GDM1 (cell line): ENCODE measurements around the gene NRG2.

ENCODE experiments used
- DNase-seq: peaks from one replicate; lab custom pipeline; 2025; lab: John Stamatoyannopoulos, UW

Gene NRG2

DNA sequence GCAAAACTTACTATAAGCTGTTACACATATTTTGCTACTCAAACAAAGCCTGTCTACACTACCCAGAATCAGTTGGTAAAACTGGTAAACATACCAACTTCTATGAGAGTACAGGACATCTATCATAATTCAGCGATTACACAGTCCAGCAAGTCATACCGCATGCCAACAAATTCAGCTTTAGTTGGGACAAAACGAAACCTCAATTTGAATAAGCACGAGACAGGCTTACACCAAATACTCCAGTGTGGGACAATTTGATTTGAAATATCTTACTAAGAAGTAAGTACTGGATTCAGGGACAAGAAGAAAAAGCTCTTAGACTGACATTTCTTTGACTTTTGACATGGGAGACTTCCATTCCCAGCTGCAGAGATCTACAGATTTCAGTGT, 2.0 kb downstream of the NRG2 start:
- DNase-seq = no peak

DNA sequence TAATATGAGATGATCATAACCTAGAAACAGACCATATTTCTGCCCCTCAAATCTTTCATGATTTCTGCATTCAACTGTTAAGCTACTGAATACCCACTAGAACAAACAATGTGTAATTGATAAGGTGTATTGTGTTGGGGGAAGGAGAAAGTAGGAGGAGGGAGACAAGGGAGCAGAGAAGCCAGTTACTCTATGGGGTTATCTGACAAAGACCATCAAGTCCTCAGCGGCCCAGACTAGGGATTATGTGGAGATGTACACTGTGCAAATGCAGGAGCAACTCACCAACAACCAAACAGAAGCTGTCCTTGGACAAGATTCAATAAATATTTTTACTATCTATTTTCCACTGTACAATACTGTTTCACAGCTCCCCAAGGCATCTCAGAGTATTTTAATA, 2.7 kb downstream of the NRG2 start:
- no peak for DNase-seq

DNA sequence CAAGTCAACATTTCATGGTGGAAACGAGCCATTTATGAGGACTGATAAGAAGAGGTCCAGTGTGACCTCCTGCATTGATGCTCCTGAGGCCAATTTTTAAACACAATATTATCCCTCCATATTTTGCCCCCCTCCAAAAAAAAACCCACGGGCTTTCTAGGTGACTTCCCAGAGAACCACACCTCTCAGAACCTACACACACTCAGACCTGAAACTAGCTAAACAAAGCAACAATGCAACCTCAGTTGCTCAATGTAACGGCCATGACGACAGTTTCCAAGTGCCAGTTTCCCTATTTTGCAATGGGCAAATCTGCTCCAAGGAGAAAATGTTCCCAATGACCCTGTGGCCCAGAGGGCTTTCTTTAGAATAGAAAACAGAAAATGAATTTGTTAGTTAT, 3.5 kb downstream of the NRG2 start:
- DNase-seq = no peak

DNA sequence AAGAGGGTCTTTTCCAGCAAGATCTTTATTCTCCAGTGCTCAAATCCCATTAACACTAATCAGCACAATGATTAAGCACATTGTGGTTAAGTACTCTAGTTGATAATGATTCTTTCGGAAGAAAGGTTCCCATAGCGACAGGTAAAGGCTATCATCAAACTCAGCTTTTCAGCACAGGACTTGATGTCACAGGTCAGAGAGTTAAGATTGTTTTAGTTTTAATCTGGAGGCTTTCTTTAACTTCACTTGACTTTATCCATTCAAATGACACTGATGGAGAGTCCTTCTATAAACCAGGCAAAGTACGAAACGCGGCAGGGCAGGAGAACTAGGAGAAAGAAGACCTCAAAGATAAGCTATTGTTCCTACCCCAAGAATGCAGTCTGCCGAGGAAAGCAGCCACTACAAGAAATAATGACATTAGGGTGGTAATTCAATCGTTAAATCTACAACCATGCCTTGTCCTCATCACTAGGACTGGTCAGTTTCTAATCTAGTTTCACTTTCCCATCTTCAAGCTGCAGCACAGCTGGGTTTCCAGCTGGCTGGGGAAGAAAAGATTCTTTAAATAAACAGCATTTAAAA, 4.6 kb downstream of the NRG2 start:
- no peak for DNase-seq

DNA sequence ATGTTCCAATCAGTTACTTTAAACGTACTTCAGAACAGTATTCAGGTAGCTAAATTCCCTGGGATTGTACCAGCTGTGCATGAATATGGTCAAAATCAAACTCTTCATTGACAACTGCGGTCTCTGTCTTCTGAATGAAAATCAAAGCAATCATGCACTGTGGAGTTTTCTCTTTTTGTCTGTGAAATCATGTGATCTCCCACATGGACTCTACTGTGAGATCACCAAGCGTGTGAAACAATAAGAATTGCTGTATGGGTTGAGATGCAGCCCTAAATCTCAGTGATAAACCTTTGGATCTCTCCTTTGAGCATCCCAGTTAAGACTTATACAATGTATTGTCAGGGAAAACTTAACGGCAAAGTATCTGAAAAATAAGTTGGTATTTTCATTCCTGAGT, 6.1 kb downstream of the NRG2 start:
- no peak for DNase-seq

DNA sequence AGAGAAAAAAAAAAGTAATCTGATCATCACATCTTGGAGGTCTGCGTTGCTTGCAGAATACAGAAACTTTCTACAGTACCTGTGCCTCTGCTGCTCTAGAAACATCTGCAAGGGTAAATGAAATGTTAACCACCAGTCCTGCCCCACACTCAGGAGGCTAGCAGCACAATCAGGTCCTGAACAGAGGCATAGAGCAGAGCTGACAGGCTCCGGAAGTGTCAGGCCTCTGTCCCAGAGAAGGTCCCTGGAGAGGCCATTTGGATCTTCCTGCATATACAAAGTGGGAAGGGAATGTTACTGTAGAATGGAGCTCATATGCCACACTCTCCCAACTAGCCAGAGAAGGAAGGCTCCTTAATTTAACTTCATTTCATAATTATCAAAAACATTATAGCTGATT, 7.2 kb downstream of the NRG2 start:
- DNase-seq = no peak

DNA sequence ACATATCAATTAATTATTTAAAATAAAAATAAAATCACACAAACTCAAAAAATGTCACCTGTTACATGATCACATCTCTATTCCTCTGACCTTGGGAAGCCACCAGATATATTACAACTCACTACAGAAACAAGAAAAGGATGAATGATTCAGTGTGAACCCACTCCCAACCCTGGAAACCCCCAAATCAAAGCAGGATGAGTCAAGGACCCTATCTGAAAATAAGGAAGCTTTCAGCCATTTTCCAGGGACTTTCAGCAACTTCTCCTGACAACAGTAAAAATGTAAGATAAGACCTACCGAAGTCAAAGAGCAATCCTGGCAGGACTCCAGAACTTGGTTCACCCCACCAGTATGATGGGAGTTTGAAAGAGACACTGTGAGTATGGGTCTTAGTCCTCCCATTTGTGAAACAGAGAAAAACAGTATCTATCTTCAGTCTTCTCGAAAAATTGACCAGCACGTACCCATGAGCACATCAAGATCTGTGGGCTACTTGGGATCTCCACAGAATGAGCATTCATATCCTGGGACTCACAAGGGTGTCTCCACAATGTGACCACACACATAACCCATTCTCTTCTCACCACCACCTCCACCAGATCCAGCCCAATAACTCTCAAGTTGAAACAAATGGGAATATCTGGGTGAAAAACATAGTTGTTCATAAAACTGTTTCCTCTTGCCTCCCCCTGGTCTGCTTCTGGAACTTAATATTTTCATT, 9.9 kb downstream of the NRG2 start:
- DNase-seq = no peak

DNA sequence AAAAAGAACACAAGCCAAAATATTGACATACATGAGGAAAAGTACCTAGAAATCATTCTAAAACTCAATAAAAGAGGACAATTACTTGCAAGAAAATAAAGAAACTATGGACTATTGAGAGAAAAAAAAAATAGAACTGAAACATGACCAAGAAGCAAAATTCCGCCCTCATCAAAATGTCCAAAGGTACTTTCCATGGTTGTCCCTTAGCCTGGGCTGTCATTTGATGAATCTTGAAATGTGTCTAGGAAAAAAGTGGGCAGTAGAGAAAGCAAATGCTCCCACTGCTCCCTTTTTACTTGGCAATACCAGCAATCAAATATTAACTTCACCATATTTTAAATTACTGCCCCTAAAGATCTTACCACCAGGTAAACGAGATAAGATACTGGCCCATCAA, 10.8 kb downstream of the NRG2 start:
- DNase-seq = no peak

DNA sequence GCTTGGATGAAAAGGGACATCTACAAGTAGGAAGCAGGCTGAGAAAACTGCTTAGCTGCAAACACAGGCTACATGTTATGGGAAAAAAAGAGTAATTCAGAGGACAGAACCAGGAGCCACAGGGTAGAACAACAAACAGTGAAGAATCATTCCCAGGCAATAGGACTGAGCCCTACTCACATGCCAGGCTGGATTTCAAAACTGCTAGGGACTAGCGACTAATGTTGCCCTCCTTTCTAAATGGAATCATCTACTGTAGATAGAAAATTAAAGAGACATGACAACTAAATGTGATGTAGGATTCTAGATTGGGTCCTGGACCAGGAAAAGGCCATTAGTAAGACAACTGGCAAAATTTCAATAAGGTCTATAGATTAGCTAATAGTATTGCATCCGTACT, 15.3 kb downstream of the NRG2 start:
- no peak for DNase-seq

DNA sequence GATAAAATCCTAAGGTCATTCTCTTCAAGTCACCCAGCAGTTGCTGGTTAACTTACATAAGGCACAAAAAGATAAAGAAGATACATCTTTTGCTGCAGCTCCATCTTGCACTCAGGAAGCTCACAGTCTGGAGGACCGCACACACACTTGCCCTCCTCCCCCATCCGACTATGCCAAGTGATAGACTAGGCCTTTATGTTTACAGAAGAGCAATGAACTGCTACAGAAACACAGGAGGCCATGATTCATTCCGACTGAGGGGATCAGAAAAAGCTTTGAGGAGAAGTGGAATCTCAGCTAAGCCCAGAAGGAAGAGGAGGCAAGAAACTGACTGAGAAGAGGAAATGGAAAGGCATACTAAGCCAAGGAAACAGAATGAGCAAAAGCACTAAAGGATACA, 17.4 kb downstream of the NRG2 start:
- DNase-seq = no peak

DNA sequence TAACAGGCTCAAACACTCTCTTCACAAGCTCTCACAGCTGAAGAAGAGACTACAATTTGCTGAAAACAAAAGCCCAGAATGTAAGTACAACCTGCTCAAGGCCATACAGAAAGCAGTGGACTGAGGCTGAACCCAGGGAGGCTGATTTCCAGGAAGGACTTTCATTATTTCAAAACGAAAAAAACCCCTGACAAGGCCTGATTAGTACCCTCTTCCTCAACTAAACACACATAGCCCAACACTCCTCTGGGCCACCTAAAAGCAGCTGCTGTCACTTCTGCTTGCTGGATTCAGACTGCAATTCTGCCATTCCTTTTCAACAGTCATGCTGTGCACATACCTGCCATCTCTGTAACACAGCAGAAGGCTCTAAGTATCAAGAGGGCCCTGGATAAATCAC, 18.2 kb downstream of the NRG2 start:
- DNase-seq = no peak

DNA sequence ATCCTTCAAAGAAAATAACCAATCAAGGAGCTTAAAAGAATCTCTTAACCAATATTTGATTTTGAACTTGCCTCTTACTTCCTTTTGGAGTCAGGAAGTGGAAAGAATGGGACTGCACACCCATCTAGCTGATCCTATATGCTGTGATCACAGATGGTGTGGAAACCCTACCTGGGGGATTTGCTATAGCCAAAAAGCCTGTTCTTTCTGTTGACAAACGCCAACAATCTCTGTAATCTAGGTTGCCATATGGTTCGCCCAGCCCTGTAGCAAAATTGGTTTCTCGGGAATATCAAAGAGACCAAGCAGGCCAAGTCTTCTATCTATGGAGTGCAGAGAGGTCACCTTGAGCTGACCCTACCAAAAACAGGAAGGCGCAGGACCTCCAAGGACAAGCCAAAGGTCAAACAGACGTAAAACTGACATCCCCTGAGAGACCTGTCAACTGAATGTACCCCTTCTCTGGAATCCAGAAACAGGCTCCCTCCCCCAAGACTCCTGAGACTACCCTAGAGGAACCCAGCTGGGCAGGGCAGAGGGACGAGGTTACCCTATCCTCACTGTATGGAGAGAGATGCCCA, 19.4 kb downstream of the NRG2 start:
- no peak for DNase-seq

DNA sequence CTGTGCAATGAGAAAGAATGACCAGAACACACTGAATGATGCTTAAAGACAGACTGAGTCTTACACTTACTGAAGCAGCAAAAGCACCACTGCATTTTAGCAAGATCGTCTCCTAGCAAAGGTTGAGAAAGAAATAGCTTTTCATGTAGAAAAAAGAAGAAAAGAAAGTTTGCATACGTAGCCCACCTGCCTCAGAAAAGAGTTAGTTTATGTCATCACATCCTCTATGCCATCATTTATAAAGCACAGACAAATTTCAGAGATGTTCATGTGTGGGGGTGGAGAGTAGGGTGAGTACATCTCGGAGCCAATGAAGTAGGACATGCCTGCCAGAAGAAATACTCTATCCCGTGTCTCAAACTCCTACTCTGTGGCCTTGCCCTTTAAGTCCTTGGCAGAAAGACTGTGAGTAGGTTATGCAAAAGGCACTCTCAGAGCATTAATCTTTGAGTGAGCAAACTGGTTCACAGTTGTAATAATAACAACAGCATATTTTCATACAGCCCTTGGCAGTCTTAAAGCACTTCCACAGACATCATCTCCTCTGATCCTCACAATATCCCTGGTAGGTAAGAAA, 22.4 kb downstream of the NRG2 start:
- DNase-seq = no peak

DNA sequence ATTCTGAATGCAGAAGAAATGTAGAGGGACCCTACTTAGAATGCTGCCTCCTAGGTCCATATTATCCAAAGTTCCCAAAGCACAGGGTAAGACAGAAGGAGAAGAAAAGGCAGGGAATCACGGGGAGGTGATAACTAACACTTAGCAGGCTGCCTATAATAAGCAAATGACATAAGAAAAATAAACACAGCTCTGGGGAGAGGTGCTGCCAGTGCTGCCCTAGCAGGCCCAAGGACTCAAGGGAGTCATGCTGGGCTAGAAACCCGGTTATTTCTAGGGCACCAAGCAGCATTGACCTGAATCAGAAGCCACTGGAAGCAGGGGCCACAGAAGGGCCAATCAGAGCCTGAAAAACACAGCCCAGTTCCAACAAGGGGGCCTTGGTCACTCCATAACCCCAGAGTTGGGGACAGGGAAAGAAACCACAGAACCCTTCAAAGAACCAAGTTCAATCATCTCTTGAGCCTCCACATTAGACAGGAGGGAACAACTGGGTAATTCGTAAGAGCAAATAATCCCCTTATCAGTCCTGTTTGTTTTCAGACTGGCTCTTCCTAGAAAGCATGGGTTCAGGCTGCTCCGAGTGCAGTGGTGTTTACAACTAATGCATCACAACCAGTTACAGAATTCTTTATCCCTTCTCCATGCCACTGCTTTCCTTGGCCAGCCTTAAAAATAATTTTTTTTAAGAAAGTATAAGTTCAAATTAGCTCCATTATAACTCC, 24.0 kb downstream of the NRG2 start:
- no peak for DNase-seq

DNA sequence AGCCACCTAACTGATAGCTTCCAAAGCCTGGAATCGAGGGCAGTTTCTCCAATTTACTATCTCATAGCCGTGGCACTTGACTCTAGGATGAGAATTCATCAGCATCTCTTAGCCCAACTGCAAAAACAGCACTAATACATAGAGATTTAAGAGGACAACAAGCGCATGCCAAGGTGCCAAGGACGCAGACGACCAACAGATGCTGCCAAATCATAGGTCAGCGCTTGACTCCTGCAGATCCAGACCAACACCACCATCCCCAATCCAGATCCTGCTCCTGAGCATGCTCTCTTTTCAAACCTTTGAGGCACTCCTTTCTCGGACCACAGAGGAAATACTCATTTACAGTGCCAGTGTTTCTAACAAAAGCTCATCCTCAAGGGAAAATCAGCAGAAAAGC, 24.6 kb downstream of the NRG2 start:
- DNase-seq = no peak

DNA sequence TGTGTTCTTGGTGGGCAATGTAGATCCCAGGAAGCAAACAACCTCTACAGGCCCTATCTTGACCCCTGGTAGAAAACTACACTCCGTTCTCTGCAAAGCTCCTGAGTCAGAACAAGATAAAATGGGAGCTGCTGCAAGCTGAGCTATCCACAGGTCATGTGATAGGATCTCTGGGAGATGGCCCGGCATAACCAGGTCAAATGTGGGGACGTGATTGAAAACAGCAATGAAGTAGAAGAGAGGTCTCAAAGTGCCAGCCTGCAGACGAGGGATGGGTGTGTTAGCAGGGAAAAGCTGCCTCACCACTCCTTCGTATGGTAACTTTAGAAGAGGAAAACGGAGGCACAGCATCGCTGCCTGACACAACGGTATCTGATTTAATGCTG, 25.0 kb downstream of the NRG2 start:
- DNase-seq = no peak

DNA sequence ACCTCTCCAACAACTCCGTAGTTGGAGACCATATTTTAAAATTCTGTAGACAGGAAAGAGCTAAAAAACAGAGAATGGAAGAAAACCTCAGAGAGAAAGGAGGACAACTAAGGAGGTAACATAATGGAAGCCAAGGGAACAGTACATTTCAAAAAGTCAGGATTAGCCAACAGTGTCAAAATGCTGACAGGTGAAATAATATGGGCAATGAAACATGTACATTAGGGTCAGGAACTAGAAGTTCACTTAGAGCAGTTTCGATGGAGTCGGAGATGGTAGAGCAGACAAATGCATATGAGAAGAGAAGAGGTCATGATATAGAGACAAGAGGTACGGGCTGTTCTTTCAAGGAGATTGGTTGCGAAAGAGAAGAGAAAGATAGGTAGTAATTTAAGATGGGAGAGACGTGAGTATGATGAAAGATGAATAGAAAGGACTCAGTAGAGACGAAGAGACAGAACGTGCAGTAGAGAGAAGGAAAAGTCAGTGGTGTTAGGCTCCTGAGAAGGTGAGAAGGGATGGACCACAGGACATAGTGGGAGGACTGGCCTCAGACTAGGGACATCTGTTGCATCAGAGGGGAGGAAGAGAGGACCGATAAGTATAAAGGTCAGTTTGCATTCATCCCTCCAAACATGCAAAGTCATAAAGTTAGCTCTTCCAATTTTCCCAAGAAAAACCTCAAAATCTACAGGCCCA, 25.6 kb downstream of the NRG2 start:
- no peak for DNase-seq

DNA sequence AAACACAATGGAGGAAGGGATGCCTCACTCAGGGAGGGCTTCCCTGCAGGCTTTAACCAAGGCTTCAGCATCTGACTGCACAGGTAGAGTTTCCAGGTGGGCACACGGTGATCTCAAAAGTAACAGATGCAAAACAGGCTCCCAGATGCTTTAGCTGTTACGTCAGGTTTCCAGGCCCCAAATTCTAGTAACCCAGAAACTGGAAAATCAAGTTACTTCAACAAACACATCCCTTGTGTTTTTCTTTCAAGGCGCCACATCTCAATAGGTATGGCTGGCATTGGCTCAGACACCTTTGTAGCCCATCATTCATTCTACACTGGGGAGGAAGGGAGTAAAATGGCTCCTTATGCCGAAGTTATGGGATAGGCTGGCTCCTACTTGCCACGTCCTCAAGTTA, 27.4 kb downstream of the NRG2 start:
- no peak for DNase-seq

DNA sequence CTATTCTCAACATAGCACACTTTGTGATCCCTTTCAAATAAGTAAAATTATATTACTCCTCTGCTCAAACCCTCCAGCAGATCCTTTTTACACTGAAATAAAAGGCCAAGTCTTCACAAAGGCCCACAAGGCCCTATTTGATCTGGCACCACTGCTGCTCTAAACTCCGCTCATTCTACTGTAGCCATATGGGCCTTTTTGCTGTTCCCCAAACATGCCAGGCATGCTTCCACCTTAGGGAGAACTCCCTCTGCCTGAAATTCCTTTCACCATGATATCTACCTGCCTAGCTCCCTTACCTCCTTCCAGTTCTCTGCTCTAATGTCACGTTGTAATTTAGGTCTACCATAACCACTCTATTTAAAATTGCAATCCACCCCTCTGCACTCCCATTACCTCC, 28.3 kb downstream of the NRG2 start:
- DNase-seq = no peak

DNA sequence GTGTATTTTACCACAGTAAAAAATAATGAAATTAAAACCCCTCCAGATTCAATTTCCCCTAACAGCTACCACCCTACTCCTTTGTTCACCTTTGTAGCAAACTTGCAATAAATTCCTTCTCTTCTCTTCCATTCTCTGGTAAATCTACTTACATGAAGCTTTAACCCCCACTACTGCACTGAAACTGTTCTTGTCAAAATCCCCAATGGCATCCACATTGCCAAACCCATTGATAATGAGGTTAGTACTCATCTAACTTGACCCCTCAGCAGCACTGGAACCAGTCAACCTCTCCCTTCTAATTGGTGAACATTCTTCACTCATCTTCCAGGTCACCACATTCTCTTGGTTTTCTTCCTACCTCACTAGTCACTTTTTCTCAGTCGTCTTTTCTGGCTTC, 29.6 kb downstream of the NRG2 start:
- DNase-seq = no peak

DNA sequence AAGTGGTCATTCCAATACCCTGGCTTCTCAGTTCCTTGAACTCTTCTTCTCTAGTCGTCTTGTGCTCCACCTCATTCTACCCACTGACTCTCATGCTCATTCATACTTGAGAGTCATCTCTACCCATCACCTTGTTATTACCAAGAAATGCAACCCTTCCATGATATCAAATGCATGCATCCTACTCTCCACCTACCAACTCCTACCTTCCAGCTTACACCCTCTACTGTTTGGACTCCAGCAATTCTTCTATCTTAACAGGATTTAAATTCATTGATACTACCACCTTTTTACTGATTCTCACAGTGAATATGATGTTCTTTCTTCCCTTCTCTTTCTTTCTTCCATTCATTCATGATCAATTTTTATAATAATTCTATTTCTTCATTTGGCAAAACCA, 30.7 kb downstream of the NRG2 start:
- no peak for DNase-seq

DNA sequence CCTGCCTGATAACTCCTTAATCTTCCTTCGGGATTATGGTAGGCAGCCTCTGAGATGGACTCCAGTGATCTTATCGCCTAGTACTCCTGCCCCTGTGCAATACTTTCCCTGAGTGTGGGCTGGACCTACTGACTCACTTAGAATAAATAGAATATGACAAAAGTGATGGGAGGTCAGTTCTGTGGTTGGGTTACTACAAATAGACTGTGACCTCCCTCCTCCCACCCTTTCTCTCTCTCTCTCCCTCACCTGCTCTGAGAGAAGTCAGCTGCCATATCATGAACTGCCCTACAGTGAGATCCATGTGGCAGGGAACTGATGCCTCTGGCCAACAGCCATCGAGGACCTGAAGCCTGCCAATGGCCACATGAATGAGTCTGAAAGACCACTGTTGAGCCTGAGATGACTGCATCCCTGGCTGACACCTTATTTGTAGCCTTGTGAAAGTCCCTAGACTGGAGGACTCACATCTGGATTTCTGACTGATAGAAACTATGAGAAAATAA, 31.7 kb downstream of the NRG2 start:
- no peak for DNase-seq
